H9 (cell line): ENCODE results near the gene PCDHB4. TPM values are rescaled to one million over a fixed set of nuclear protein-coding genes. Genes with fewer than 3 reads are reported as not detected.

Source experiments
- DNase-seq: peaks from one replicate; pipeline ENCODE4 v3.0.0-alpha.2; 2017
- H2AFZ ChIP-seq: one replicate; pipeline ENCODE4 v1.6.1; 2013; ENCODE audit warnings: mild to moderate bottlenecking, low read length, control low read depth, moderate library complexity
- H2AK5ac ChIP-seq: 2 replicates; pipeline ENCODE4 v1.6.1; 2013; ENCODE audit warnings: low read length, control low read depth, mixed read lengths; ENCODE audit not compliant: insufficient read length
- H2BK120ac ChIP-seq: one replicate; pipeline ENCODE4 v1.6.1; 2013; ENCODE audit warnings: low read depth, mild to moderate bottlenecking, low read length, control low read depth, inconsistent platforms; ENCODE audit not compliant: poor library complexity, severe bottlenecking
- H2BK12ac ChIP-seq: 2 replicates; pipeline ENCODE4 v1.6.1; 2013; ENCODE audit warnings: low read length, control low read depth, mixed read lengths, low read depth; ENCODE audit not compliant: insufficient read length
- H2BK15ac ChIP-seq: 2 replicates; pipeline ENCODE4 v1.6.1; 2013; ENCODE audit warnings: low read depth, low read length, control low read depth
- H2BK20ac ChIP-seq: one replicate; pipeline ENCODE4 v1.6.1; 2013; ENCODE audit warnings: low read depth, mild to moderate bottlenecking, low read length, control low read depth, inconsistent platforms; ENCODE audit not compliant: poor library complexity, severe bottlenecking
- H2BK5ac ChIP-seq: 2 replicates; pipeline ENCODE4 v1.6.1; 2013; ENCODE audit warnings: low read length, control low read depth, mixed read lengths; ENCODE audit not compliant: insufficient read length
- H3K14ac ChIP-seq: 2 replicates; pipeline ENCODE4 v1.6.1; 2013; ENCODE audit warnings: low read length, control low read depth; ENCODE audit not compliant: insufficient read depth
- H3K18ac ChIP-seq: 2 replicates; pipeline ENCODE4 v1.6.1; 2013; ENCODE audit warnings: low read depth, mild to moderate bottlenecking, mixed read lengths, low read length, control low read depth; ENCODE audit not compliant: insufficient read length
- H3K23ac ChIP-seq: 2 replicates; pipeline ENCODE4 v1.6.1; 2013; ENCODE audit warnings: low read length, control low read depth, mixed read lengths, low read depth; ENCODE audit not compliant: insufficient read length
- H3K23me2 ChIP-seq: 2 replicates; pipeline ENCODE4 v1.6.1; 2013; ENCODE audit warnings: low read depth, mild to moderate bottlenecking, mixed read lengths, low read length, control low read depth; ENCODE audit not compliant: insufficient read length, poor library complexity, severe bottlenecking
- H3K27ac ChIP-seq: 2 replicates; pipeline ENCODE4 v1.5.1; 2013; ENCODE audit warnings: low read length, control low read depth, mixed read lengths, low read depth; ENCODE audit not compliant: insufficient read length
- H3K27me3 ChIP-seq: 2 replicates; pipeline ENCODE4 v1.6.1; 2013; ENCODE audit warnings: low read length, control low read depth, inconsistent platforms; ENCODE audit not compliant: insufficient read depth
- H3K4ac ChIP-seq: 2 replicates; pipeline ENCODE4 v1.6.1; 2013; ENCODE audit warnings: low read depth, mild to moderate bottlenecking, control low read depth, inconsistent platforms, low read length, moderate library complexity
- H3K4me1 ChIP-seq: 2 replicates; pipeline ENCODE4 v1.6.1; 2013; ENCODE audit warnings: low read length, control low read depth, inconsistent platforms; ENCODE audit not compliant: insufficient read depth
- H3K4me2 ChIP-seq: 2 replicates; pipeline ENCODE4 v1.6.1; 2013; ENCODE audit warnings: low read length, control low read depth, mixed read lengths; ENCODE audit not compliant: insufficient read length, insufficient read depth
- H3K56ac ChIP-seq: 2 replicates; pipeline ENCODE4 v1.6.1; 2013; ENCODE audit warnings: low read depth, mild to moderate bottlenecking, mixed read lengths, low read length, control low read depth; ENCODE audit not compliant: insufficient read length
- H3K79me1 ChIP-seq: 2 replicates; pipeline ENCODE4 v1.6.1; 2013; ENCODE audit warnings: low read depth, mild to moderate bottlenecking, moderate library complexity, low read length, control low read depth, inconsistent platforms; ENCODE audit not compliant: insufficient read depth, poor library complexity, severe bottlenecking
- H3K79me2 ChIP-seq: 2 replicates; pipeline ENCODE4 v1.6.1; 2013; ENCODE audit warnings: low read length, control low read depth, inconsistent platforms; ENCODE audit not compliant: insufficient read depth
- H3K9ac ChIP-seq: 2 replicates; pipeline ENCODE4 v1.6.1; 2013; ENCODE audit warnings: low read length, control low read depth, mixed read lengths; ENCODE audit not compliant: insufficient read length; ENCODE audit errors: extremely low read depth
- H3K9me3 ChIP-seq: one replicate; pipeline ENCODE4 v1.6.1; 2013; ENCODE audit warnings: low read depth, low read length, inconsistent platforms; ENCODE audit not compliant: control insufficient read depth
- H3T11ph ChIP-seq: one replicate; pipeline ENCODE4 v1.6.1; 2013; ENCODE audit warnings: mild to moderate bottlenecking, low read length, control low read depth, inconsistent platforms
- H4K20me1 ChIP-seq: one replicate; pipeline ENCODE4 v1.6.1; 2013; ENCODE audit not compliant: control insufficient read depth, insufficient read length, insufficient read depth
- H4K5ac ChIP-seq: 2 replicates; pipeline ENCODE4 v1.6.1; 2013; ENCODE audit warnings: low read depth, mild to moderate bottlenecking, mixed read lengths, low read length, control low read depth; ENCODE audit not compliant: insufficient read length
- H4K8ac ChIP-seq: replicated peaks from 2 replicates; pipeline ENCODE4 v1.6.1; 2013; ENCODE audit warnings: low read length, control low read depth, mixed read lengths, low read depth; ENCODE audit not compliant: insufficient read length
- H4K91ac ChIP-seq: 2 replicates; pipeline ENCODE4 v1.6.1; 2013; ENCODE audit warnings: low read depth, mild to moderate bottlenecking, moderate library complexity, mixed read lengths, low read length, control low read depth; ENCODE audit not compliant: insufficient read length
- H3K27ac Mint-ChIP-seq, 3 experiments: 2 replicates in 2 of 3; 3 replicates in 1 of 3; pipeline ENCODE4 v1.8.0; 2020 to 2021; ENCODE audit warnings: mixed read lengths in 3 of 3, mild to moderate bottlenecking in 1 of 3, moderate library complexity in 1 of 3
- H3K27me3 Mint-ChIP-seq: 2 replicates; pipeline ENCODE4 v1.8.0; 2021; ENCODE audit warnings: low read depth, mild to moderate bottlenecking, moderate library complexity, mixed read lengths
- H3K36me3 Mint-ChIP-seq, 3 experiments: 2 replicates in 2 of 3; 3 replicates in 1 of 3; pipeline ENCODE4 v1.8.0; 2020 to 2021; ENCODE audit warnings: low read depth in 3 of 3, mixed read lengths in 3 of 3; ENCODE audit not compliant: insufficient read depth in 1 of 3
- H3K4me1 Mint-ChIP-seq, 2 experiments: 2 replicates each; pipeline ENCODE4 v1.8.0; 2020; ENCODE audit warnings: mixed read lengths in 2 of 2
- H3K4me3 Mint-ChIP-seq, 2 experiments: 2 replicates in 1 of 2; 3 replicates in 1 of 2; pipeline ENCODE4 v1.8.0; 2020 to 2021; ENCODE audit warnings: mild to moderate bottlenecking in 2 of 2, mixed read lengths in 2 of 2, moderate library complexity in 1 of 2
- H3K9me3 Mint-ChIP-seq, 2 experiments: 2 replicates in 1 of 2; 3 replicates in 1 of 2; pipeline ENCODE4 v1.8.0; 2020; ENCODE audit warnings: mild to moderate bottlenecking in 2 of 2, mixed read lengths in 2 of 2, moderate library complexity in 1 of 2
- CTCF ChIP-seq: fragments of 200-600 bp; sonication (generic); conservative IDR thresholded peaks from 3 replicates; pipeline ENCODE4 v1.8.0; 2021; ENCODE audit warnings: antibody characterized with exemption, mild to moderate bottlenecking
- WGBS: extraction: QIAGEN DNeasy Blood & Tissue Kit; methylation state at CpG from one replicate; pipeline ENCODE4 v1.1.7; 2013; ENCODE audit warnings: missing lambda C conversion rate, low lambda C conversion rate, mixed read lengths; ENCODE audit not compliant: insufficient read length; ENCODE audit errors: extremely low coverage; 5-methylcytosine and 5-hydroxymethylcytosine counted together
- total RNA-seq: library from RNA; stranded (reverse); gene quantifications from 2 replicates; pipeline ENCODE4 v1.2.1, GENCODE V29; 2021

Gene PCDHB4
- total RNA-seq, 1 experiment from 2014 or later: 1.6 TPM

- Histone ChIP-seq H2BK5ac (no peak overlapping the region), H3K56ac (no peak overlapping the region), H3K23me2 (no peaks in the 10 kb centered on the region), H3K4me1 (no peaks in the 10 kb centered on the region), H4K8ac (no peak overlapping the region), H3K79me2 (no peaks in the 10 kb centered on the region), H2AK5ac (no peak overlapping the region), H3K27ac (no peak overlapping the region), H4K5ac (no peak overlapping the region), H3K9ac (no peak overlapping the region), H2AFZ (no peak overlapping the region), H4K91ac (no peak overlapping the region), H3K18ac (no peak overlapping the region), H3K23ac (no peak overlapping the region), H3K4ac (no peak overlapping the region), H4K20me1 (no peaks in the 10 kb centered on the region), H3K4me2 (no peak overlapping the region), H2BK15ac (no peak overlapping the region), H3T11ph (no peak overlapping the region), H3K14ac (no peak overlapping the region; the same call in 1 of the 2 replicates), H3K27me3 (no peaks in the 10 kb centered on the region), H2BK120ac (no peak overlapping the region), H2BK20ac (no peak overlapping the region), H3K79me1 (no peaks in the 10 kb centered on the region), H3K9me3 (peaks cover 9% of the 10 kb centered on the region), H2BK12ac (no peak overlapping the region)
- Mint-ChIP-seq H3K4me3 (no peak overlapping the region), H3K27ac (no peak overlapping the region), H3K27me3 (peaks cover 10% of the 10 kb centered on the region), H3K9me3 (peaks cover 27 to 29% of the 10 kb centered on the region in 2 experiments), H3K4me1 (no peaks in the 10 kb centered on the region), H3K36me3 (peaks cover 0 to 20% (median 1%) of the 10 kb centered on the region in 3 experiments; a peak in 5 of 7 replicates)
- DNase-seq: no peak
- no peak for TF ChIP-seq CTCF
- no CpG with 5 or more reads among the region's 33 CpGs for WGBS
Measured at GRCh38 chr5:141150224-141150992, 28.8 kb downstream of the PCDHB4 start.
